Keratinocyte (primary cell): ENCODE measurements around the gene CCDC92. TPM values are rescaled to one million over a fixed set of nuclear protein-coding genes. Genes with fewer than 3 reads are reported as not detected.

ENCODE experiments used
- DNase-seq: peaks from one replicate; pipeline ENCODE4 v3.0.0-alpha.2; 2011; ENCODE audit warnings: low read depth, missing footprints, low spot score
- FAIRE-seq: peaks from 2 replicates; lab custom pipeline; 2011; peaks lifted over from hg19 to GRCh38; lab: Jason Lieb, UNC
- H2AFZ ChIP-seq: 2 replicates; pipeline ENCODE4 v1.6.0; 2012; ENCODE audit warnings: low read length, control low read depth, inconsistent platforms; ENCODE audit not compliant: control insufficient read depth
- H3K27ac ChIP-seq: 2 replicates; pipeline ENCODE4 v1.5.1; 2011; ENCODE audit warnings: low read length; ENCODE audit not compliant: control insufficient read depth, insufficient read depth
- H3K27me3 ChIP-seq: 3 replicates; pipeline ENCODE4 v1.6.0; 2011; ENCODE audit warnings: low read length; ENCODE audit not compliant: control insufficient read depth, insufficient read depth; ENCODE audit errors: extremely low read depth
- H3K36me3 ChIP-seq, 2 experiments: 2 replicates in 1 of 2; 3 replicates in 1 of 2; pipeline ENCODE4 v1.5.1; 2011; ENCODE audit warnings: low read length in 2 of 2, mild to moderate bottlenecking in 1 of 2; ENCODE audit not compliant: control insufficient read depth in 2 of 2, insufficient read depth in 2 of 2; ENCODE audit errors: extremely low read depth in 1 of 2
- H3K4me1 ChIP-seq: 3 replicates; pipeline ENCODE4 v1.5.1; 2011; ENCODE audit warnings: low read length; ENCODE audit not compliant: control insufficient read depth, insufficient read depth; ENCODE audit errors: extremely low read depth
- H3K4me2 ChIP-seq: 3 replicates; pipeline ENCODE4 v1.6.0; 2011; ENCODE audit warnings: low read depth, low read length; ENCODE audit not compliant: control insufficient read depth, insufficient read depth; ENCODE audit errors: extremely low read depth
- H3K4me3 ChIP-seq, 3 experiments: fragments of 200-600 bp in 1 of 3; sonication (generic) in 1 of 3; 2 replicates in 2 of 3; 3 replicates in 1 of 3; pipeline ENCODE4 v1.5.1; 2011 to 2016; ENCODE audit warnings: low read length in 3 of 3, mild to moderate bottlenecking in 3 of 3, control low read depth in 2 of 3, inconsistent platforms in 1 of 3, low read depth in 1 of 3, mixed read lengths in 1 of 3, mixed run types in 1 of 3, moderate library complexity in 1 of 3; ENCODE audit not compliant: control insufficient read depth in 2 of 3, insufficient read depth in 2 of 3; ENCODE audit errors: extremely low read depth in 1 of 3
- H3K79me2 ChIP-seq: 2 replicates; pipeline ENCODE4 v1.6.0; 2012; ENCODE audit warnings: low read length; ENCODE audit not compliant: control insufficient read depth, insufficient read depth
- H3K9ac ChIP-seq: 3 replicates; pipeline ENCODE4 v1.6.0; 2011; ENCODE audit warnings: low read length; ENCODE audit not compliant: control insufficient read depth, insufficient read depth; ENCODE audit errors: extremely low read depth
- H3K9me1 ChIP-seq: 3 replicates; pipeline ENCODE4 v1.6.0; 2011; ENCODE audit warnings: low read length; ENCODE audit not compliant: control insufficient read depth, insufficient read depth; ENCODE audit errors: extremely low read depth
- H3K9me3 ChIP-seq: 2 replicates; pipeline ENCODE4 v1.5.1; 2012; ENCODE audit warnings: low read depth, low read length; ENCODE audit not compliant: control insufficient read depth
- H4K20me1 ChIP-seq: 3 replicates; pipeline ENCODE4 v1.6.0; 2011; ENCODE audit warnings: low read length; ENCODE audit not compliant: control insufficient read depth, insufficient read depth; ENCODE audit errors: extremely low read depth
- EZH2 ChIP-seq: IDR thresholded peaks from one replicate; pipeline ENCODE4 v1.6.1; 2012; ENCODE audit warnings: inconsistent platforms, mild to moderate bottlenecking, low read length, moderate library complexity
- dilution Hi-C: fragments of 300-500 bp; cut with MboI; formaldehyde crosslinking; loops from one replicate; pipeline ENCODE4 v1.7.0; 2020; ENCODE audit warnings: low sequenced_read_pairs; ENCODE audit not compliant: extremely low pct_ligation_motif_present
- polyA plus RNA-seq, 5 experiments: library from polyadenylated mRNA; depleted of rRNA in 3 of 5; stranded (reverse) in 3 of 5; stranded (forward) in 1 of 5; unstranded in 1 of 5; fragments of >200 nt; gene quantifications; 1 replicate in 1 of 5; 2 replicates in 3 of 5; 3 replicates in 1 of 5; pipeline versions ENCODE4 v1.2.1 to v1.2.3, GENCODE V29; 2011 to 2012; ENCODE audit warnings: missing spikeins in 2 of 5, low read depth in 1 of 5, low replicate concordance in 1 of 5
- TF ChIP-seq, protein P1 (sequence below), 3 experiments: IDR thresholded peaks in 1 of 3; conservative IDR thresholded peaks in 1 of 3; optimal IDR thresholded peaks in 1 of 3; 2 replicates in 2 of 3; 3 replicates in 1 of 3; pipeline versions ENCODE3 to v1.5.1; 2011; ENCODE audit warnings: low read length in 3 of 3, mild to moderate bottlenecking in 3 of 3, moderate library complexity in 2 of 3, control low read depth in 1 of 3, inconsistent platforms in 1 of 3; ENCODE audit not compliant: insufficient read depth in 2 of 3; ENCODE audit errors: extremely low read depth in 1 of 3

CCDC92 gene
- polyA plus RNA-seq, 1 donor (not counting 4 experiments of a cell fraction or from before 2014, with no cell fraction given) = 8.3 TPM

DNA sequence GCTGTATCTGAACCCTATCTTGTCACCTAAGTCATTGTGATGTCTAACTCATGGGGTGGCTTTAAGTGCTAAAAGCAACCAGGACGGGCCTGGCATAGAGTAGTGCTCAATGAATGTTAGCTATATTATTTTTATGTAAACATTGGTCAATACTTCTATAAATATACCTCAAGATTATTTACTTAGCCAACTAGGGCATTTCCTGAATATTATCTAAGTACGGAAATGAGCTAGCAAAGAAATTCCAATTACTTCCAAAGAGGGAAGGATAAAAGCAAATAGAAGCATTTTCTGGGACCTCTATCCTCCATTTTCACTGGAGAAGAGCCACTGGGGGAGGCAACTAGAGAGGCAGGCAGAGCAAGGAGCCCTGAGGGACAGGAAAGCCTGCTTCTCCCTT is 20.6 kb downstream of the CCDC92 start:
- peaks cover 3% of the 10 kb centered on the region for H4K20me1 ChIP-seq
- no peak for TF ChIP-seq EZH2
- TF ChIP-seq, protein P1, sequence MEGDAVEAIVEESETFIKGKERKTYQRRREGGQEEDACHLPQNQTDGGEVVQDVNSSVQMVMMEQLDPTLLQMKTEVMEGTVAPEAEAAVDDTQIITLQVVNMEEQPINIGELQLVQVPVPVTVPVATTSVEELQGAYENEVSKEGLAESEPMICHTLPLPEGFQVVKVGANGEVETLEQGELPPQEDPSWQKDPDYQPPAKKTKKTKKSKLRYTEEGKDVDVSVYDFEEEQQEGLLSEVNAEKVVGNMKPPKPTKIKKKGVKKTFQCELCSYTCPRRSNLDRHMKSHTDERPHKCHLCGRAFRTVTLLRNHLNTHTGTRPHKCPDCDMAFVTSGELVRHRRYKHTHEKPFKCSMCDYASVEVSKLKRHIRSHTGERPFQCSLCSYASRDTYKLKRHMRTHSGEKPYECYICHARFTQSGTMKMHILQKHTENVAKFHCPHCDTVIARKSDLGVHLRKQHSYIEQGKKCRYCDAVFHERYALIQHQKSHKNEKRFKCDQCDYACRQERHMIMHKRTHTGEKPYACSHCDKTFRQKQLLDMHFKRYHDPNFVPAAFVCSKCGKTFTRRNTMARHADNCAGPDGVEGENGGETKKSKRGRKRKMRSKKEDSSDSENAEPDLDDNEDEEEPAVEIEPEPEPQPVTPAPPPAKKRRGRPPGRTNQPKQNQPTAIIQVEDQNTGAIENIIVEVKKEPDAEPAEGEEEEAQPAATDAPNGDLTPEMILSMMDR (optimal IDR thresholded peaks at IDR 0.05 in 1 of 3, IDR thresholded peaks at IDR 0.05 in 1 of 3, conservative IDR thresholded peaks at IDR 0.05 in 1 of 3; ENCODE audit: extremely low read depth in 1 of 3, insufficient read depth in 2 of 3, low read length in 3 of 3) = no peak
- H3K9me1 ChIP-seq = no peaks in the 10 kb centered on the region
- no peaks in the 10 kb centered on the region for H3K79me2 ChIP-seq
- H2AFZ ChIP-seq = no peak overlapping the region
- H3K36me3 ChIP-seq = peaks cover 0 to 2% of the 10 kb centered on the region in 2 experiments
- H3K9ac ChIP-seq = no peak overlapping the region
- H3K27me3 ChIP-seq = no peaks in the 10 kb centered on the region
- no peaks in the 10 kb centered on the region for H3K9me3 ChIP-seq
- H3K4me2 ChIP-seq = no peak overlapping the region
- dilution Hi-C loops = no loop called here
- no peak overlapping the region for H3K27ac ChIP-seq
- no peaks in the 10 kb centered on the region for H3K4me1 ChIP-seq
- no peak overlapping the region for H3K4me3 ChIP-seq
- DNase-seq = no peak
- no peak for FAIRE-seq

DNA sequence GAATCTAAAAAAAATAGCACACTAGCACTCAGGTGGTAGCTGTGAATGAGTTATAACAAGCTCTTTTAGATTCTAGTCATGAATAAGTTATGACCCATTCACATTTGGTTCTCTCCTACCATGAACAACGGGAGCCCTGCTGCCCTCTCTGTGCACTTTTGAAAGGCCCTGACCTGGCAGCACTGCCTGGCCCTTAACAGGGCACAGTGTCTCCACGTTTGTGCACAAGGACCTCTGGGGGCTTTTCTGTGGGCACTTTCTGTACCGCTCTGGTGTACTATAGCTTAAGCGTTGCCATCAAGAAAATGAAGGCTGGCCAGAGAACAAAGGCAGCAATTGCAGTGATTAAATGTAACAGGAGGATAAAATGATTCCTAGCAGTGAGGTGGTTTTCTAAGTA is 21.2 kb downstream of the CCDC92 start:
- H3K4me1 ChIP-seq = no peaks in the 10 kb centered on the region
- H3K36me3 ChIP-seq = peaks cover 0 to 2% of the 10 kb centered on the region in 2 experiments
- no peak overlapping the region for H2AFZ ChIP-seq
- no peak overlapping the region for H3K27ac ChIP-seq
- no peaks in the 10 kb centered on the region for H3K79me2 ChIP-seq
- no peak overlapping the region for H3K4me3 ChIP-seq
- FAIRE-seq = no peak
- H3K9me1 ChIP-seq = no peaks in the 10 kb centered on the region
- H3K9me3 ChIP-seq = no peaks in the 10 kb centered on the region
- no peaks in the 10 kb centered on the region for H3K27me3 ChIP-seq
- H3K4me2 ChIP-seq = no peak overlapping the region
- no peak overlapping the region for H3K9ac ChIP-seq
- no peak for DNase-seq
- dilution Hi-C loops = no loop called here
- H4K20me1 ChIP-seq = peaks cover 3% of the 10 kb centered on the region
- TF ChIP-seq, protein P1 (optimal IDR thresholded peaks at IDR 0.05 in 1 of 3, IDR thresholded peaks at IDR 0.05 in 1 of 3, conservative IDR thresholded peaks at IDR 0.05 in 1 of 3; ENCODE audit: extremely low read depth in 1 of 3, insufficient read depth in 2 of 3, low read length in 3 of 3) = no peak
- no peak for TF ChIP-seq EZH2
